Body of pancreas (tissue), 4 donors: ENCODE measurements around the gene WDR81. TPM values are rescaled to one million over a fixed set of nuclear protein-coding genes. Genes with fewer than 3 reads are reported as not detected.

Experiments
- ATAC-seq: fragments of 150-250 bp; one replicate; pipeline ENCODE4 v1.9.1; 2016
- DNase-seq, 4 donors: peaks; one replicate each; pipeline ENCODE4 v3.0.0-alpha.2; 2019
- H3K27ac ChIP-seq, 4 donors: fragments of 200-600 bp; sonication (generic); 1 replicate in 3 of 4; 2 replicates in 1 of 4; pipeline versions ENCODE4 v1.5.1 to v1.6.1; 2016 to 2019; ENCODE audit warnings: mild to moderate bottlenecking in 1 of 4, mixed read lengths in 1 of 4, moderate library complexity in 1 of 4
- H3K27me3 ChIP-seq, 2 donors: fragments of 200-600 bp; sonication (generic); one replicate each; pipeline ENCODE4 v1.6.0; 2016; ENCODE audit warnings: mild to moderate bottlenecking in 1 of 2
- H3K36me3 ChIP-seq, 2 donors: fragments of 200-600 bp; sonication (generic); replicated peaks in 1 of 2; 2 replicates each; pipeline ENCODE4 v1.5.1; 2016; ENCODE audit warnings: low read depth in 2 of 2; ENCODE audit not compliant: insufficient read depth in 1 of 2
- H3K4me1 ChIP-seq: fragments of 200-600 bp; sonication (generic); one replicate; pipeline ENCODE4 v1.6.0; 2016
- H3K4me3 ChIP-seq, 2 donors: fragments of 200-600 bp; sonication (generic); 1 replicate in 1 of 2; 2 replicates in 1 of 2; pipeline ENCODE4 v1.5.1; 2016 to 2019
- H3K9me3 ChIP-seq, 3 donors: fragments of 200-600 bp; sonication (generic); 1 replicate in 2 of 3; 2 replicates in 1 of 3; pipeline ENCODE4 v1.5.1; 2016
- CTCF ChIP-seq, 7 experiments: fragments of 450-650 bp in 4 of 7; fragments of 200-600 bp in 3 of 7; sonication (generic) in 3 of 7; IDR thresholded peaks; one replicate each; pipeline ENCODE4 v1.5.1; 2016 to 2019; ENCODE audit warnings: antibody characterized with exemption in 7 of 7
- POLR2A ChIP-seq, 3 donors: fragments of 450-650 bp; IDR thresholded peaks; one replicate each; pipeline ENCODE4 v1.6.1; 2016; ENCODE audit warnings: antibody characterized with exemption in 3 of 3, mild to moderate bottlenecking in 2 of 3
- WGBS, 2 donors: methylation state at CpG; one replicate each; pipeline ENCODE4 v1.1.5; 2017; 5-methylcytosine and 5-hydroxymethylcytosine counted together
- intact Hi-C: fragments of 100-400 bp; cut with DNase I; formaldehyde crosslinking; loops from one replicate; pipeline ENCODE4 v1.15.1; 2023
- total RNA-seq, 2 donors: library from RNA; depleted of rRNA; stranded (reverse); fragments of >200 nt; gene quantifications; one replicate each; pipeline ENCODE4 v1.1.0, GENCODE V29; 2016

The WDR81 gene
- total RNA-seq, 2 donors from 2014 or later, result 15.6 to 31.6 TPM

DNA sequence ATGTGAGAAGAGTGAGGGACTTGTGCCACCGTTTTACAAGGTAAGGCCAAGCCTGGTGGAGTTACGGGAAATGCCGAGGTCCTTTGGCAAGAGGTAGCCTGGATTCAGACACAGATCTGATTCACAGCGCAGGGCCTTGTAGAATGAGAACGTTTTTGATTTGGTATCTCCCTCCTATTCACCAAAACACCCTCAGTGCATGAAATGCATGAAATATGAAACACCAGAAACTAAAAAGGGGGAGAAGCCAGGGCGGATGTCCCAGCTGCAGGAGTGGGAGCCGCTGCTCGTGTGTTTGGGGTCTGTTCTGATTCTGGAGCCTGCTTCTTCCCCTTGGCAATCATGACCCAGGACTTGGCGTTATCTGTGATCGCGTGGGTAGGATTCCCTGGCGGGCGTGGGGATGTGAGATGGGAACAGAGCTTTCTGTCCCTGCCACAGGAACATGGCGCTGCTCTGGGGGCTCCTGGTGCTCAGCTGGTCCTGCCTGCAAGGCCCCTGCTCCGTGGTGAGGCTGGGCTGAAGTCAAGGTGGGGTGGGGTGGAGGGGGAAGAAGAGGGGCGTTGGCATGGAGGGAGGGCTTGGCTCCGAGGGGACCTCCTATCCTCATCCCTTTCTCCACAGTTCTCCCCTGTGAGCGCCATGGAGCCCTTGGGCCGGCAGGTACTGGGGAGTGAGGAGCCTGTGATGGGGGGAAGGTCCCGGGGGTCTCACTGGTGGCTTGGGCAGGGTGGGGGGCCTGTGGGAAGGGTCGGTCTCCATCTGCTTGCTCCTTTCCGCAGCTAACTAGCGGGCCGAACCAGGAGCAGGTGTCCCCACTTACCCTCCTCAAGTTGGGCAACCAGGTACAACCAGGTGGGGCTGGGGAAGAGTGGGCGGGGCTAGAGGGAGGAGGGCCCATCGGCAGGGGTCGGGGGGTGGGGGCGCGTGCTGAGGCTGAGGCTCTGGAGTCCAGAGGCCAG lies 20.3 kb downstream of the WDR81 start:
- H3K4me3 ChIP-seq, result no peak overlapping the region
- no peaks in the 10 kb centered on the region for H3K36me3 ChIP-seq
- ATAC-seq, result no peak
- WGBS, 2 donors, result 72 to 75% methylated on average over 26 to 27 of the region's 29 CpGs
- no peak overlapping the region for H3K27ac ChIP-seq
- TF ChIP-seq CTCF (IDR thresholded peaks at IDR 0.05) (no peak), POLR2A (IDR thresholded peaks at IDR 0.05) (peak in 1 of 3 donors; percentile 12)
- no peaks in the 10 kb centered on the region for H3K27me3 ChIP-seq
- DNase-seq, result no peak
- intact Hi-C loops, result no loop called here
- no peaks in the 10 kb centered on the region for H3K4me1 ChIP-seq
- H3K9me3 ChIP-seq, result no peaks in the 10 kb centered on the region

DNA sequence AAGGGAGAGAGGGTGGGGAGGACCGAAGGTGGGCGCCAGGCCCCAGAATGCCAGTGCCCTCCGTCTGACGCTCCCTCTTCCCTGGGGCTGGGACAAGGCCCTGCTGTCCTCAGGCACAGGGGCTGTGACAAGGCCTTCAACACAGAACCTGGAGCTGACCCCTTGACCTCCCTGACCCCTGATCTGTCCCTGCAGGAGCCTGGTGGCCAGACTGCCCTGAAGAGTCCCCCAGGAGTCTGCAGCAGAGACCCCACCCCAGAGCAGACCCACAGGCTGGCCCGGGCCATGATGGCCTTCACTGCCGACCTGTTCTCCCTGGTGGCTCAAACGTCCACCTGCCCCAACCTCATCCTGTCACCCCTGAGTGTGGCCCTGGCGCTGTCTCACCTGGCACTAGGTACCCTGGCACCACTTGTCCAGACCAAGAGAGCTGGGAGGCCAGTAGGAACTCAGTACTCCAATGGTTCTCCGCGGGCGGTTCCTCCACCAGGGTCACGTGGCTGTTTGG lies 21.1 kb downstream of the WDR81 start:
- intact Hi-C loops, result no loop called here
- ATAC-seq, result no peak

GRCh38 chr17:1746975-1747543 lies 22.6 kb downstream of the WDR81 start:
- ATAC-seq, result peak; percentile 34
- TF ChIP-seq POLR2A (IDR thresholded peaks at IDR 0.05) (no peak), CTCF (IDR thresholded peaks at IDR 0.05) (no peak)
- no peaks in the 10 kb centered on the region for H3K36me3 ChIP-seq
- peak in 3 of 4 donors; percentile 39 to 71 (median 71) for DNase-seq
- H3K4me3 ChIP-seq, result no peak overlapping the region
- H3K27me3 ChIP-seq, result no peaks in the 10 kb centered on the region
- H3K27ac ChIP-seq, result peak overlapping the region in 2 of 4 donors; percentile 41 to 60
- peaks cover 8% of the 10 kb centered on the region for H3K4me1 ChIP-seq
- intact Hi-C loops, result no loop called here
- H3K9me3 ChIP-seq, result no peaks in the 10 kb centered on the region
- WGBS, 2 donors, result 72 to 82% methylated on average over 15 to 22 of the region's 22 CpGs

More for the DNA sequence above, 21.1 kb downstream of the WDR81 start:
- no peak overlapping the region for H3K27ac ChIP-seq
- H3K36me3 ChIP-seq, result no peaks in the 10 kb centered on the region
- no peaks in the 10 kb centered on the region for H3K27me3 ChIP-seq
- no peak for DNase-seq
- TF ChIP-seq POLR2A (IDR thresholded peaks at IDR 0.05) (no peak), CTCF (IDR thresholded peaks at IDR 0.05) (no peak)
- 90 to 95% methylated on average over 4 to 12 of the region's 12 CpGs for WGBS, 2 donors
- no peaks in the 10 kb centered on the region for H3K4me1 ChIP-seq
- H3K9me3 ChIP-seq, result no peaks in the 10 kb centered on the region
- no peak overlapping the region for H3K4me3 ChIP-seq

- Histone ChIP-seq H3K4me1 (peaks cover 20% of the 10 kb centered on the region), H3K4me3 (no peak overlapping the region), H3K27me3 (no peaks in the 10 kb centered on the region), H3K36me3 (no peaks in the 10 kb centered on the region), H3K9me3 (no peaks in the 10 kb centered on the region), H3K27ac (no peak overlapping the region)
- intact Hi-C loops, result no loop called here
- no peak for TF ChIP-seq POLR2A (IDR thresholded peaks at IDR 0.05)
- no peak for TF ChIP-seq CTCF (IDR thresholded peaks at IDR 0.05)
- ATAC-seq (no peak), DNase-seq (no peak)
- 77 to 86% methylated on average over 7 to 9 of the region's 9 CpGs for WGBS, 2 donors
Measured at GRCh38 chr17:1750628-1751027, 26.1 kb downstream of the WDR81 start.
